ENCODE data around the gene HMCN2. TPM values are rescaled to one million over a fixed set of nuclear protein-coding genes. Genes with fewer than 3 reads are reported as not detected.

The HMCN2 gene
- total RNA-seq, 1 experiment from 2014 or later: 8.6 TPM

GRCh38 chr9:130441031-130441430 is 175.5 kb downstream of the HMCN2 start:
- Mint-ChIP-seq H3K9me3 (peaks cover 13 to 15% of the 10 kb centered on the region in 2 experiments), H3K27ac (no peak overlapping the region), H3K4me3 (no peak overlapping the region), H3K27me3 (ENCODE audit: low read depth) (peaks cover 36% of the 10 kb centered on the region), H3K36me3 (ENCODE audit: insufficient read depth in 1 of 3, low read depth in 3 of 3) (peaks cover 0 to 15% (median 4%) of the 10 kb centered on the region in 3 experiments; a peak in 4 of 7 replicates), H3K4me1 (peaks cover 10 to 22% of the 10 kb centered on the region in 2 experiments)
- Histone ChIP-seq H2BK120ac (ENCODE audit: low read depth, low read length, poor library complexity, severe bottlenecking) (no peak overlapping the region), H3K27me3 (ENCODE audit: insufficient read depth, low read length) (no peaks in the 10 kb centered on the region), H3K4me2 (ENCODE audit: insufficient read depth, insufficient read length, low read length) (no peak overlapping the region), H3K23me2 (ENCODE audit: insufficient read length, low read depth, low read length, poor library complexity, severe bottlenecking) (peaks cover 15% of the 10 kb centered on the region), H3K79me2 (ENCODE audit: insufficient read depth, low read length) (no peaks in the 10 kb centered on the region), H2BK20ac (ENCODE audit: low read depth, low read length, poor library complexity, severe bottlenecking) (no peak overlapping the region), H2BK12ac (ENCODE audit: insufficient read length, low read depth, low read length) (no peak overlapping the region), H2BK5ac (ENCODE audit: insufficient read length, low read length) (no peak overlapping the region), H2AK5ac (ENCODE audit: insufficient read length, low read length) (no peak overlapping the region), H3T11ph (ENCODE audit: low read length) (no peak overlapping the region), H4K5ac (ENCODE audit: insufficient read length, low read depth, low read length) (no peak overlapping the region), H4K91ac (ENCODE audit: insufficient read length, low read depth, low read length) (no peak overlapping the region), H2BK15ac (ENCODE audit: low read depth, low read length) (no peak overlapping the region), H3K23ac (ENCODE audit: insufficient read length, low read depth, low read length) (no peak overlapping the region), H3K9me3 (ENCODE audit: control insufficient read depth, low read depth, low read length) (no peaks in the 10 kb centered on the region), H3K56ac (ENCODE audit: insufficient read length, low read depth, low read length) (no peak overlapping the region), H3K79me1 (ENCODE audit: insufficient read depth, low read depth, low read length, poor library complexity, severe bottlenecking) (no peaks in the 10 kb centered on the region), H3K18ac (ENCODE audit: insufficient read length, low read depth, low read length) (no peak overlapping the region), H3K9ac (ENCODE audit: extremely low read depth, insufficient read length, low read length) (no peak overlapping the region), H4K8ac (replicated peaks; ENCODE audit: insufficient read length, low read depth, low read length) (no peak overlapping the region), H3K27ac (ENCODE audit: insufficient read length, low read depth, low read length) (no peak overlapping the region), H3K4ac (ENCODE audit: low read depth, low read length) (no peak overlapping the region), H2AFZ (ENCODE audit: low read length) (no peak overlapping the region), H3K14ac (ENCODE audit: insufficient read depth, low read length) (no peak overlapping the region), H3K4me1 (ENCODE audit: insufficient read depth, low read length) (peaks cover under 1% of the 10 kb centered on the region; the same call in 1 of the 2 replicates), H4K20me1 (ENCODE audit: control insufficient read depth, insufficient read depth, insufficient read length) (no peaks in the 10 kb centered on the region)
- no peak for DNase-seq
- no CpG with 5 or more reads among the region's 1 CpG for WGBS (ENCODE audit: extremely low coverage, insufficient read length, low lambda C conversion rate)
- TF ChIP-seq, protein P1, sequence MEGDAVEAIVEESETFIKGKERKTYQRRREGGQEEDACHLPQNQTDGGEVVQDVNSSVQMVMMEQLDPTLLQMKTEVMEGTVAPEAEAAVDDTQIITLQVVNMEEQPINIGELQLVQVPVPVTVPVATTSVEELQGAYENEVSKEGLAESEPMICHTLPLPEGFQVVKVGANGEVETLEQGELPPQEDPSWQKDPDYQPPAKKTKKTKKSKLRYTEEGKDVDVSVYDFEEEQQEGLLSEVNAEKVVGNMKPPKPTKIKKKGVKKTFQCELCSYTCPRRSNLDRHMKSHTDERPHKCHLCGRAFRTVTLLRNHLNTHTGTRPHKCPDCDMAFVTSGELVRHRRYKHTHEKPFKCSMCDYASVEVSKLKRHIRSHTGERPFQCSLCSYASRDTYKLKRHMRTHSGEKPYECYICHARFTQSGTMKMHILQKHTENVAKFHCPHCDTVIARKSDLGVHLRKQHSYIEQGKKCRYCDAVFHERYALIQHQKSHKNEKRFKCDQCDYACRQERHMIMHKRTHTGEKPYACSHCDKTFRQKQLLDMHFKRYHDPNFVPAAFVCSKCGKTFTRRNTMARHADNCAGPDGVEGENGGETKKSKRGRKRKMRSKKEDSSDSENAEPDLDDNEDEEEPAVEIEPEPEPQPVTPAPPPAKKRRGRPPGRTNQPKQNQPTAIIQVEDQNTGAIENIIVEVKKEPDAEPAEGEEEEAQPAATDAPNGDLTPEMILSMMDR (conservative IDR thresholded peaks at IDR 0.05): no peak

Data from H9 (cell line).